ENCODE results near the gene GALNT9. TPM values are rescaled to one million over a fixed set of nuclear protein-coding genes. Genes with fewer than 3 reads are reported as not detected.

Gene GALNT9
- polyA plus RNA-seq, 2 of the 4 experiments (the other 2 are of a cell fraction) = 0.66 to 2.8 TPM

DNA sequence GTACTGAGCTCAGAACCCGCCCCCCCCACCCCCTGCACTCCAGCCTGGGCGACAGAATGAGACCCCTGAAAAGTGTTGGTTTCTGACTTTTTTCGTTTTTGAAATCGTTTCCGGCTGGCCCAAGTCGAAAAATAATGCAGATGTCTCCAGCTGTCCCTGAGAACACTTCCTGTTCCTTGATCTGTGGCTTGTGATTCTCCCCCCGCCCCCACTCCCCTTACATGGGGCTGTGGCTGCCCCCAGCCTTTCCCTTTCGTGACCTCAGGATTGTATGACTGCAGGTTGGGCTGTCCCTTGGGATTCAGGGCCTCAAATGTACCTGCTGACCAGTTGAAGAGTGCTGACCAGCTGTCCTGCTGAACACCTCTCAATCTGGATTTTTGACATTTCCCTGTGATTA is 151.1 kb downstream of the GALNT9 start (continued):
- TF ChIP-seq HEYL (CRISPR knock-in tag; IDR thresholded peaks at IDR 0.05) = no peak

DNA sequence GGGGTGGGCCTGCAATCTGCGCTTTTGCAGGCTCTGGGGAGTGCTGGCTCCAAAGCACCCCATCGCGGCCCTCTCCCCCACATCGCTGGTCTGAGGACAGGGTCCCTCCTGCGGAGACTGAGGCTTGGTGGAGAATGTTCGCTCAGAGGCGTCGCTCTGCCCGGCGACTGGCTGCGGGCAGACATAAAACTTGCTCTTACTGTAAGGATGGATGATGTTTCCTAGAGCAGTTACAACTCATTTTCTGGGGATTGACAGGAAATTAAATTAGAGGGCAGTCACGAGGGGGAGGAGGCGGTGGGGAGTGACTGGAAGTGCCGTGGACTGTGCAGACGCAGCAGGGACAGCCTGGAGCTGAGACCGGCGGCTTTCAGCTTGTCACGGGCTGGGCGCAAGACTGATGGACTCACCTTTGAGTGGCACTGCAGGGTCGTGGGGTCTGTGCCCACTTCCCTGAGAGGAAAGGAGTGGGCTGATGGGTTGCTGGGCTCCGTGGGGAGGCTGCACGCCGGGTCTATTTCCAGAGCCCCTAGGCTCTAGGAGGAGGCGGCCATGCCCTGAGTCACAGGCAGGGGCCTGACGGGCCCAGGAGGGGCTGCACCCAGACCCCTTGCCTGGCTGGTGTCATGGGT is 152.4 kb downstream of the GALNT9 start:
- no peak for ATAC-seq
- Histone ChIP-seq H3K9me3 (no peaks in the 10 kb centered on the region), H3K4me2 (no peak overlapping the region), H3K27ac (no peak overlapping the region), H3K4me1 (peaks cover 9% of the 10 kb centered on the region; the same call in 2 of the 3 replicates), H3K4me3 (no peak overlapping the region)
- no peak for TF ChIP-seq NR3C1 (IDR thresholded peaks at IDR 0.05)
- TF ChIP-seq, protein P1, sequence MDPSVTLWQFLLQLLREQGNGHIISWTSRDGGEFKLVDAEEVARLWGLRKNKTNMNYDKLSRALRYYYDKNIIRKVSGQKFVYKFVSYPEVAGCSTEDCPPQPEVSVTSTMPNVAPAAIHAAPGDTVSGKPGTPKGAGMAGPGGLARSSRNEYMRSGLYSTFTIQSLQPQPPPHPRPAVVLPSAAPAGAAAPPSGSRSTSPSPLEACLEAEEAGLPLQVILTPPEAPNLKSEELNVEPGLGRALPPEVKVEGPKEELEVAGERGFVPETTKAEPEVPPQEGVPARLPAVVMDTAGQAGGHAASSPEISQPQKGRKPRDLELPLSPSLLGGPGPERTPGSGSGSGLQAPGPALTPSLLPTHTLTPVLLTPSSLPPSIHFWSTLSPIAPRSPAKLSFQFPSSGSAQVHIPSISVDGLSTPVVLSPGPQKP (IDR thresholded peaks at IDR 0.05; ENCODE audit: low read depth, low read length) = no peak
- TF ChIP-seq FOSB (CRISPR knock-in tag; IDR thresholded peaks at IDR 0.05) = no peak
- TF ChIP-seq, protein P2, sequence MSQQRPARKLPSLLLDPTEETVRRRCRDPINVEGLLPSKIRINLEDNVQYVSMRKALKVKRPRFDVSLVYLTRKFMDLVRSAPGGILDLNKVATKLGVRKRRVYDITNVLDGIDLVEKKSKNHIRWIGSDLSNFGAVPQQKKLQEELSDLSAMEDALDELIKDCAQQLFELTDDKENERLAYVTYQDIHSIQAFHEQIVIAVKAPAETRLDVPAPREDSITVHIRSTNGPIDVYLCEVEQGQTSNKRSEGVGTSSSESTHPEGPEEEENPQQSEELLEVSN (IDR thresholded peaks at IDR 0.05; ENCODE audit: borderline replicate concordance, low read depth) = no peak
- TF ChIP-seq ZNF302 (CRISPR knock-in tag; IDR thresholded peaks at IDR 0.05) = no peak
- no peak for TF ChIP-seq KDM1A (IDR thresholded peaks at IDR 0.05; ENCODE audit: low read depth)
- no peak for TF ChIP-seq ESRRA (IDR thresholded peaks at IDR 0.05; ENCODE audit: borderline replicate concordance, low read length)
- no peak for TF ChIP-seq EHMT2 (IDR thresholded peaks at IDR 0.05; ENCODE audit: low read depth)
- 85% methylated on average over 24 of the region's 25 CpGs for WGBS (ENCODE audit: missing lambda C conversion rate)
- ChIA-PET CTCF (interaction anchor here (1.0 kb wide), 1 partner anchor 8 kb away, joined by 4 read pairs; no protein-coding TSS in a partner anchor), POLR2A (no interaction called here)
- FAIRE-seq = no peak
- DNase-seq (ENCODE audit: low read depth in 1 of 2, low spot score in 1 of 2) = no peak

DNA sequence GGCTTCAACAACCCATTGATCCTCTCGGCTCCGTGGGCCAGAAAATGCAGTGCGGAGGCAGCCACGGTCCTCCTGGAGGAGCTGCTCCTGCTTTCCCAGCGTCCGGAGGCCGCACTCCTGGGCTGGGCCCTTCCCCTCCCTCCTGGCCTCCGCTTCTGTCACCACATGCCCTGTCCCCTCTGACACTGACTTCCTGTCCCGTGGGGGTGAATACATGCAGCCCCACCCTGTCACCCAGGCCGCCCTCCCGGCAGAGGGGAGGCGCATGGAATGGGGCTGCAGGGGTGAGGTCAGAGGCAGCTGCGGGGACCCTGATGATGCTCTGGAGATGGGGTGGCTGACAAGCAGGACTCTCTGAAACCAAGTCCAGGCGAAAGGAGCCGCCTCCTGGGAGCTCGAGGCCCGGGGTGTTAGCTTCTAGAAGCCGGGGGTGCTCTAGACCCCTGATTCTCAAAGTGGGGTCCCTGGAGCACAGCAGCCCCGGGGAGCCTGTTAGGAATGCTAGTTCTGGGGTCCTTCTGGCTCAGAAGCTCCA is 152.9 kb downstream of the GALNT9 start:
- Histone ChIP-seq H3K4me3 (no peak overlapping the region), H3K9me3 (no peaks in the 10 kb centered on the region), H3K4me1 (peaks cover 9% of the 10 kb centered on the region; the same call in 2 of the 3 replicates), H3K4me2 (no peak overlapping the region), H3K27ac (no peak overlapping the region)
- TF ChIP-seq, protein P3, sequence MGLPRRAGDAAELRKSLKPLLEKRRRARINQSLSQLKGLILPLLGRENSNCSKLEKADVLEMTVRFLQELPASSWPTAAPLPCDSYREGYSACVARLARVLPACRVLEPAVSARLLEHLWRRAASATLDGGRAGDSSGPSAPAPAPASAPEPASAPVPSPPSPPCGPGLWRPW (IDR thresholded peaks at IDR 0.05) = no peak
- TF ChIP-seq HDAC2 (IDR thresholded peaks at IDR 0.05) (no peak), ESRRA (IDR thresholded peaks at IDR 0.05; ENCODE audit: borderline replicate concordance, low read length) (no peak), ZNF302 (CRISPR knock-in tag; IDR thresholded peaks at IDR 0.05) (no peak), RNF2 (IDR thresholded peaks at IDR 0.05; ENCODE audit: borderline replicate concordance, low read depth) (no peak), POLR2AphosphoS2 (conservative IDR thresholded peaks at IDR 0.05; ENCODE audit: low read length) (no peak), MYC (IDR thresholded peaks at IDR 0.05; ENCODE audit: borderline replicate concordance, low read length) (no peak), RARB (CRISPR knock-in tag; IDR thresholded peaks at IDR 0.05) (no peak), PHF8 (IDR thresholded peaks at IDR 0.05; ENCODE audit: borderline replicate concordance, low read depth) (no peak), HEYL (CRISPR knock-in tag; IDR thresholded peaks at IDR 0.05) (no peak), HOXB13 (CRISPR knock-in tag; IDR thresholded peaks at IDR 0.05; ENCODE audit: low read depth) (no peak), GATA3 (IDR thresholded peaks at IDR 0.05; ENCODE audit: borderline replicate concordance) (no peak), CBX2 (IDR thresholded peaks at IDR 0.05; ENCODE audit: borderline replicate concordance, low read depth) (no peak)
- TF ChIP-seq, protein P4, sequence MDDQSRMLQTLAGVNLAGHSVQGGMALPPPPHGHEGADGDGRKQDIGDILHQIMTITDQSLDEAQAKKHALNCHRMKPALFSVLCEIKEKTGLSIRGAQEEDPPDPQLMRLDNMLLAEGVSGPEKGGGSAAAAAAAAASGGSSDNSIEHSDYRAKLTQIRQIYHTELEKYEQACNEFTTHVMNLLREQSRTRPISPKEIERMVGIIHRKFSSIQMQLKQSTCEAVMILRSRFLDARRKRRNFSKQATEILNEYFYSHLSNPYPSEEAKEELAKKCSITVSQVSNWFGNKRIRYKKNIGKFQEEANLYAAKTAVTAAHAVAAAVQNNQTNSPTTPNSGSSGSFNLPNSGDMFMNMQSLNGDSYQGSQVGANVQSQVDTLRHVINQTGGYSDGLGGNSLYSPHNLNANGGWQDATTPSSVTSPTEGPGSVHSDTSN (IDR thresholded peaks at IDR 0.05) = no peak
- TF ChIP-seq, protein P5, sequence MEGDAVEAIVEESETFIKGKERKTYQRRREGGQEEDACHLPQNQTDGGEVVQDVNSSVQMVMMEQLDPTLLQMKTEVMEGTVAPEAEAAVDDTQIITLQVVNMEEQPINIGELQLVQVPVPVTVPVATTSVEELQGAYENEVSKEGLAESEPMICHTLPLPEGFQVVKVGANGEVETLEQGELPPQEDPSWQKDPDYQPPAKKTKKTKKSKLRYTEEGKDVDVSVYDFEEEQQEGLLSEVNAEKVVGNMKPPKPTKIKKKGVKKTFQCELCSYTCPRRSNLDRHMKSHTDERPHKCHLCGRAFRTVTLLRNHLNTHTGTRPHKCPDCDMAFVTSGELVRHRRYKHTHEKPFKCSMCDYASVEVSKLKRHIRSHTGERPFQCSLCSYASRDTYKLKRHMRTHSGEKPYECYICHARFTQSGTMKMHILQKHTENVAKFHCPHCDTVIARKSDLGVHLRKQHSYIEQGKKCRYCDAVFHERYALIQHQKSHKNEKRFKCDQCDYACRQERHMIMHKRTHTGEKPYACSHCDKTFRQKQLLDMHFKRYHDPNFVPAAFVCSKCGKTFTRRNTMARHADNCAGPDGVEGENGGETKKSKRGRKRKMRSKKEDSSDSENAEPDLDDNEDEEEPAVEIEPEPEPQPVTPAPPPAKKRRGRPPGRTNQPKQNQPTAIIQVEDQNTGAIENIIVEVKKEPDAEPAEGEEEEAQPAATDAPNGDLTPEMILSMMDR (IDR thresholded peaks at IDR 0.05) = no peak
- POLR2A ChIA-PET = no interaction called here
- WGBS (ENCODE audit: missing lambda C conversion rate) = 65% methylated on average over 16 of the region's 19 CpGs
- CTCF ChIA-PET = interaction anchor here (1.0 to 2.6 kb wide), 4 partner anchors 8 to 438 kb away, joined by 4 to 7 read pairs (median 5); no protein-coding TSS in a partner anchor
- ATAC-seq (no peak), FAIRE-seq (no peak), DNase-seq (ENCODE audit: low read depth in 1 of 2, low spot score in 1 of 2) (no peak)

All from A549 (cell line).